Measurements from ENCODE around the gene FGF21.

DNA sequence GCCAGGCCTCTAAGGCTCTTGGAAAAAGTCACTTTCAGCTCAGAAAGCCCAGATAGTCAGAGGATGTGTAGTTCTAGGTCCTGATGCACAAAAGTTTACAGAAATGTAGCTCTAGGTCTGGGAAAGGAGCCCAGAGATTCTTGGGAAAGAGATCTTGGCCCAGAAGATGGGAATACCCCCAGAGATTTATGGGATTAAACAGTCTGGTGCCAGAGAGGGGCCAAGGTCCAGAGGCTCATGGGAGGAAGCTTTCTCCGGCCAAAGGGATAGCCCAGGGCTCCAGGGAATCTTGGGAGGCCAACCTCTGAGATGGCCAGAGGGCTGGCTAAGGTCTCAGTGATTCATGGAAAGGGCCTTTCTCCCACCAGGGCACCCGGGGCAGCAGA lies 40.4 kb downstream of the FGF21 start:
- TF ChIP-seq, protein P1, sequence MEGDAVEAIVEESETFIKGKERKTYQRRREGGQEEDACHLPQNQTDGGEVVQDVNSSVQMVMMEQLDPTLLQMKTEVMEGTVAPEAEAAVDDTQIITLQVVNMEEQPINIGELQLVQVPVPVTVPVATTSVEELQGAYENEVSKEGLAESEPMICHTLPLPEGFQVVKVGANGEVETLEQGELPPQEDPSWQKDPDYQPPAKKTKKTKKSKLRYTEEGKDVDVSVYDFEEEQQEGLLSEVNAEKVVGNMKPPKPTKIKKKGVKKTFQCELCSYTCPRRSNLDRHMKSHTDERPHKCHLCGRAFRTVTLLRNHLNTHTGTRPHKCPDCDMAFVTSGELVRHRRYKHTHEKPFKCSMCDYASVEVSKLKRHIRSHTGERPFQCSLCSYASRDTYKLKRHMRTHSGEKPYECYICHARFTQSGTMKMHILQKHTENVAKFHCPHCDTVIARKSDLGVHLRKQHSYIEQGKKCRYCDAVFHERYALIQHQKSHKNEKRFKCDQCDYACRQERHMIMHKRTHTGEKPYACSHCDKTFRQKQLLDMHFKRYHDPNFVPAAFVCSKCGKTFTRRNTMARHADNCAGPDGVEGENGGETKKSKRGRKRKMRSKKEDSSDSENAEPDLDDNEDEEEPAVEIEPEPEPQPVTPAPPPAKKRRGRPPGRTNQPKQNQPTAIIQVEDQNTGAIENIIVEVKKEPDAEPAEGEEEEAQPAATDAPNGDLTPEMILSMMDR (IDR thresholded peaks at IDR 0.05): no peak
- TF ChIP-seq POLR2AphosphoS5 (IDR thresholded peaks at IDR 0.05): no peak

Measured in esophagus muscularis mucosa (tissue), 3 donors.